Endothelial cell (in vitro differentiated cells): ENCODE data around the gene SH3YL1. TPM values are rescaled to one million over a fixed set of nuclear protein-coding genes. Genes with fewer than 3 reads are reported as not detected.

Experiments
- DNase-seq: peaks from one replicate; pipeline ENCODE4 v3.0.0; 2021; ENCODE audit warnings: low spot score
- H3K27ac Mint-ChIP-seq: one replicate; pipeline ENCODE4 v1.8.0; 2021; ENCODE audit warnings: mixed read lengths, inconsistent platforms; ENCODE audit not compliant: unreplicated experiment
- H3K27me3 Mint-ChIP-seq: one replicate; pipeline ENCODE4 v1.8.0; 2021; ENCODE audit warnings: mild to moderate bottlenecking, moderate library complexity, mixed read lengths, inconsistent platforms; ENCODE audit not compliant: unreplicated experiment
- H3K36me3 Mint-ChIP-seq: one replicate; pipeline ENCODE4 v1.8.0; 2021; ENCODE audit warnings: mild to moderate bottlenecking, low read depth, mixed read lengths, inconsistent platforms; ENCODE audit not compliant: unreplicated experiment
- H3K4me1 Mint-ChIP-seq: one replicate; pipeline ENCODE4 v1.8.0; 2021; ENCODE audit warnings: mild to moderate bottlenecking, mixed read lengths, inconsistent platforms; ENCODE audit not compliant: unreplicated experiment
- H3K4me3 Mint-ChIP-seq: one replicate; pipeline ENCODE4 v1.8.0; 2021; ENCODE audit warnings: mild to moderate bottlenecking, mixed read lengths, inconsistent platforms; ENCODE audit not compliant: unreplicated experiment
- H3K9me3 Mint-ChIP-seq: one replicate; pipeline ENCODE4 v1.8.0; 2021; ENCODE audit warnings: mixed read lengths, inconsistent platforms; ENCODE audit not compliant: unreplicated experiment
- CTCF ChIP-seq: fragments of 200-600 bp; sonication (generic); IDR thresholded peaks from one replicate; pipeline ENCODE4 v1.5.0; 2021; ENCODE audit warnings: antibody characterized with exemption; ENCODE audit not compliant: unreplicated experiment
- total RNA-seq: library from RNA; stranded (reverse); fragmentation: NEBNext Ultra II Directional; extraction: Animal tissue kit (Norgen Biotek cat#: 25700); gene quantifications from one replicate; pipeline ENCODE4 v1.2.1, GENCODE V29; 2021; ENCODE audit not compliant: unreplicated experiment

SH3YL1 gene
- total RNA-seq, 1 donor from 2014 or later = 35.8 TPM

- Mint-ChIP-seq H3K4me1 (no peaks in the 10 kb centered on the region), H3K9me3 (peaks cover 8% of the 10 kb centered on the region), H3K27me3 (no peaks in the 10 kb centered on the region), H3K4me3 (no peak overlapping the region), H3K36me3 (peaks cover 3% of the 10 kb centered on the region), H3K27ac (no peak overlapping the region)
- no peak for TF ChIP-seq CTCF
- no peak for DNase-seq
Measured at GRCh38 chr2:184695-185094, 79.1 kb downstream of the SH3YL1 start.

- no peak overlapping the region for H3K4me3 Mint-ChIP-seq
Measured at GRCh38 chr2:182509-183122, 81.2 kb downstream of the SH3YL1 start.

GRCh38 chr2:180311-180710 lies 83.5 kb downstream of the SH3YL1 start:
- H3K4me3 Mint-ChIP-seq = no peak overlapping the region
- no peak for DNase-seq
- peaks cover 7% of the 10 kb centered on the region for H3K9me3 Mint-ChIP-seq
- no peak for TF ChIP-seq CTCF
- H3K4me1 Mint-ChIP-seq = no peaks in the 10 kb centered on the region
- no peak overlapping the region for H3K27ac Mint-ChIP-seq
- H3K27me3 Mint-ChIP-seq = no peaks in the 10 kb centered on the region
- H3K36me3 Mint-ChIP-seq = peaks cover 3% of the 10 kb centered on the region

More at GRCh38 chr2:182509-183122, 81.2 kb downstream of the SH3YL1 start:
- Mint-ChIP-seq H3K27me3 (no peaks in the 10 kb centered on the region), H3K27ac (no peak overlapping the region), H3K4me1 (no peaks in the 10 kb centered on the region), H3K36me3 (peaks cover 6% of the 10 kb centered on the region), H3K9me3 (peaks cover 10% of the 10 kb centered on the region)
- TF ChIP-seq CTCF = no peak
- DNase-seq = no peak

- Mint-ChIP-seq H3K36me3 (peaks cover 3% of the 10 kb centered on the region), H3K9me3 (peaks cover 7% of the 10 kb centered on the region), H3K27ac (no peak overlapping the region), H3K4me3 (no peak overlapping the region), H3K4me1 (no peaks in the 10 kb centered on the region), H3K27me3 (no peaks in the 10 kb centered on the region)
- TF ChIP-seq CTCF = no peak
- no peak for DNase-seq
Measured at GRCh38 chr2:179886-180285, 83.9 kb downstream of the SH3YL1 start.

GRCh38 chr2:177733-178132 lies 86.1 kb downstream of the SH3YL1 start:
- no peak for DNase-seq
- no peak for TF ChIP-seq CTCF

More at GRCh38 chr2:177733-178132, 86.1 kb downstream of the SH3YL1 start:
- no peaks in the 10 kb centered on the region for H3K27me3 Mint-ChIP-seq
- peaks cover 4% of the 10 kb centered on the region for H3K9me3 Mint-ChIP-seq
- H3K4me3 Mint-ChIP-seq = no peak overlapping the region
- H3K36me3 Mint-ChIP-seq = peaks cover 3% of the 10 kb centered on the region
- no peak overlapping the region for H3K27ac Mint-ChIP-seq
- no peaks in the 10 kb centered on the region for H3K4me1 Mint-ChIP-seq
